Mesenchymal stem cell (in vitro differentiated cells and primary cell): ENCODE data around the gene POLH.

Experiments used
- DNase-seq: peaks from one replicate; pipeline ENCODE4 v3.0.0-alpha.2; 2013
- H2AFZ ChIP-seq: one replicate; pipeline ENCODE4 v1.6.1; 2013; ENCODE audit warnings: low read depth, mild to moderate bottlenecking, control low read depth, inconsistent platforms, low read length, moderate library complexity
- H2AK5ac ChIP-seq: 2 replicates; pipeline ENCODE4 v1.6.1; 2013; ENCODE audit warnings: low read length, moderate library complexity, mild to moderate bottlenecking, inconsistent platforms; ENCODE audit not compliant: severe bottlenecking
- H2BK120ac ChIP-seq: one replicate; pipeline ENCODE4 v1.6.1; 2013; ENCODE audit warnings: low read depth, mild to moderate bottlenecking, inconsistent platforms, low read length, moderate library complexity
- H2BK12ac ChIP-seq, 2 experiments: one replicate each; pipeline ENCODE4 v1.6.1; 2013; ENCODE audit warnings: inconsistent platforms in 2 of 2, low read length in 2 of 2, mild to moderate bottlenecking in 2 of 2, moderate library complexity in 2 of 2, control low read depth in 1 of 2
- H2BK15ac ChIP-seq: one replicate; pipeline ENCODE4 v1.6.1; 2013; ENCODE audit warnings: mild to moderate bottlenecking, low read depth, inconsistent platforms; ENCODE audit not compliant: poor library complexity, severe bottlenecking
- H2BK5ac ChIP-seq: 2 replicates; pipeline ENCODE4 v1.6.1; 2013; ENCODE audit warnings: low read depth, mild to moderate bottlenecking, low read length, control low read depth, inconsistent platforms; ENCODE audit not compliant: poor library complexity, severe bottlenecking
- H3K14ac ChIP-seq, 2 experiments: one replicate each; pipeline ENCODE4 v1.6.1; 2013; ENCODE audit warnings: inconsistent platforms in 2 of 2, low read length in 2 of 2, control low read depth in 1 of 2, mild to moderate bottlenecking in 1 of 2, moderate library complexity in 1 of 2
- H3K18ac ChIP-seq, 2 experiments: one replicate each; pipeline ENCODE4 v1.6.1; 2013; ENCODE audit warnings: inconsistent platforms in 2 of 2, low read length in 2 of 2, control low read depth in 1 of 2, low read depth in 1 of 2, mild to moderate bottlenecking in 1 of 2
- H3K23ac ChIP-seq, 2 experiments: one replicate each; pipeline ENCODE4 v1.6.1; 2013; ENCODE audit warnings: inconsistent platforms in 2 of 2, low read length in 2 of 2, mild to moderate bottlenecking in 2 of 2, moderate library complexity in 2 of 2, control low read depth in 1 of 2
- H3K27ac ChIP-seq: 2 replicates; pipeline ENCODE4 v1.5.1; 2013; ENCODE audit warnings: mild to moderate bottlenecking, moderate library complexity, low read length, control low read depth, inconsistent platforms; ENCODE audit not compliant: poor library complexity, severe bottlenecking
- H3K27me3 ChIP-seq, 2 experiments: 2 replicates each; pipeline versions ENCODE4 v1.6.1 to v1.7.0; 2013; ENCODE audit warnings: low read length in 2 of 2, mild to moderate bottlenecking in 2 of 2, moderate library complexity in 2 of 2, control low read depth in 1 of 2, inconsistent platforms in 1 of 2; ENCODE audit not compliant: control insufficient read depth in 1 of 2, insufficient read depth in 1 of 2
- H3K36me3 ChIP-seq, 2 experiments: 2 replicates each; pipeline versions ENCODE4 v1.6.1 to v1.7.0; 2013; ENCODE audit warnings: low read length in 2 of 2, control low read depth in 1 of 2, inconsistent platforms in 1 of 2, low read depth in 1 of 2, mild to moderate bottlenecking in 1 of 2; ENCODE audit not compliant: insufficient read depth in 2 of 2, control insufficient read depth in 1 of 2
- H3K4ac ChIP-seq, 2 experiments: one replicate each; pipeline ENCODE4 v1.6.1; 2013; ENCODE audit warnings: inconsistent platforms in 2 of 2, low read length in 2 of 2, mild to moderate bottlenecking in 2 of 2, moderate library complexity in 2 of 2, control low read depth in 1 of 2, low read depth in 1 of 2
- H3K4me1 ChIP-seq: 2 replicates; pipeline ENCODE4 v1.6.1; 2013; ENCODE audit warnings: low read depth, low read length, control low read depth; ENCODE audit not compliant: control insufficient read depth, insufficient read depth
- H3K4me2 ChIP-seq: 2 replicates; pipeline ENCODE4 v1.6.1; 2013; ENCODE audit warnings: low read length, mild to moderate bottlenecking, inconsistent platforms; ENCODE audit not compliant: poor library complexity, severe bottlenecking
- H3K4me3 ChIP-seq, 2 experiments: 2 replicates each; pipeline versions ENCODE4 v1.5.1 to v1.7.0; 2013; ENCODE audit warnings: low read length in 2 of 2, mild to moderate bottlenecking in 2 of 2, control low read depth in 1 of 2, low read depth in 1 of 2; ENCODE audit not compliant: insufficient read depth in 1 of 2
- H3K79me1 ChIP-seq: replicated peaks from 2 replicates; pipeline ENCODE4 v1.6.1; 2013; ENCODE audit warnings: mild to moderate bottlenecking, control low read depth, low read length, inconsistent platforms; ENCODE audit not compliant: poor library complexity, severe bottlenecking
- H3K9ac ChIP-seq: 2 replicates; pipeline ENCODE4 v1.7.0; 2013; ENCODE audit warnings: mild to moderate bottlenecking, low read length, moderate library complexity
- H3K9me3 ChIP-seq: 2 replicates; pipeline ENCODE4 v1.7.0; 2013; ENCODE audit warnings: mild to moderate bottlenecking, low read length; ENCODE audit not compliant: control insufficient read depth
- H4K8ac ChIP-seq: one replicate; pipeline ENCODE4 v1.6.1; 2013; ENCODE audit warnings: inconsistent platforms, mild to moderate bottlenecking, low read length, moderate library complexity
- H4K91ac ChIP-seq: one replicate; pipeline ENCODE4 v1.6.1; 2013; ENCODE audit warnings: mild to moderate bottlenecking, low read length, inconsistent platforms
- WGBS: methylation state at CpG from one replicate; pipeline ENCODE4 v1.1.7; 2013; ENCODE audit warnings: mixed read lengths; 5-methylcytosine and 5-hydroxymethylcytosine counted together

Gene POLH

DNA sequence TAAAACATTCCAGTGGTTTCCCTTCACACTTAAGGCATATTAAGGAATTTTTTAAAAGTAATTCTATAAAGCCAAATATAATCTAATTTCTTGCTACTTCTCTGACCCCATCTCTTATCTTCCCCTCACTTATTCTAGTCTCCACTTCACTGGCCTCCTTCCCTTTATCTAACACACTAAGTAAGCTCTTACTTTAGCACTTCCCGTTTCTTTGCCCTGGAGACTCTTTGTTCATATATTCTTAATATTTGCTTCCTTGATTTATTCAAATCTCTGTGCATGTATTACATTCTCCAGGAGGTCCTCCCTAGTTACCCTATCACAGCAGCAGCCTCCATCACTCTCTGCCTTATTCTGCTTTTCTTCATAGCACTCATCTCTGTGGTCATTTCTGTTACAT lies 32.8 kb downstream of the POLH start:
- WGBS: no CpG with 5 or more reads among the region's 1 CpG
- Histone ChIP-seq H2BK5ac (no peak overlapping the region), H3K27ac (no peak overlapping the region), H3K18ac (no peak overlapping the region), H4K91ac (no peak overlapping the region), H3K27me3 (no peaks in the 10 kb centered on the region), H2AFZ (no peak overlapping the region), H3K79me1 (peaks cover 8% of the 10 kb centered on the region), H3K23ac (no peak overlapping the region), H3K36me3 (peaks cover 24 to 84% of the 10 kb centered on the region in 2 experiments), H2BK15ac (no peak overlapping the region), H2AK5ac (no peak overlapping the region), H3K9ac (peak overlapping the region; percentile 4), H4K8ac (no peak overlapping the region), H3K4me1 (peaks cover 2% of the 10 kb centered on the region), H2BK120ac (no peak overlapping the region), H3K4me3 (no peak overlapping the region), H3K14ac (no peak overlapping the region), H2BK12ac (no peak overlapping the region), H3K4me2 (no peak overlapping the region), H3K9me3 (no peaks in the 10 kb centered on the region), H3K4ac (no peak overlapping the region)
- DNase-seq: no peak

DNA sequence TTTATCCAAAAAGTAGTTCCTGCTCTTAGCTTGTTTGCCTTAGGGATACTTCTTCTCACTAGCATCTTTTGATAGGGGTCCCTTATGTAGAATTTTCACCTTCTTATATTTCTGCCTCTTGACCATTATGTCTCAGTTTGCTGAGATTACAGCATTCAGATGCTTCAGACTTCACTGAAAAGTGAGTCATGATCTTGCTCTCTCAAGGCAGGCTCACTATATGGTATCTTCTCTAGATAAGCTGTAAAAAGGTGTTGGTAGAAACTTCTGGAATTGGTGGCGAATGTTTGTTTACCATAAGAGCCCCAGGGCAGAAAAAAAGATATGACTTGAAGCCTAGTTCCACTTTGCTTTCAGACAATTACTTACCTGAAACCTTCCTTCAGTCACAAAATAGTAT lies 33.4 kb downstream of the POLH start:
- Histone ChIP-seq H4K8ac (no peak overlapping the region), H3K9ac (peak overlapping the region; percentile 4), H3K23ac (no peak overlapping the region), H3K27me3 (no peaks in the 10 kb centered on the region), H4K91ac (no peak overlapping the region), H2BK12ac (no peak overlapping the region), H3K4me2 (no peak overlapping the region), H3K4me1 (peaks cover 2% of the 10 kb centered on the region), H3K4ac (no peak overlapping the region), H3K9me3 (no peaks in the 10 kb centered on the region), H2BK15ac (no peak overlapping the region), H2AK5ac (no peak overlapping the region), H3K36me3 (peaks cover 30 to 84% of the 10 kb centered on the region in 2 experiments), H3K4me3 (no peak overlapping the region), H3K14ac (no peak overlapping the region), H3K79me1 (peaks cover 11% of the 10 kb centered on the region), H2BK120ac (no peak overlapping the region), H3K27ac (no peak overlapping the region), H3K18ac (no peak overlapping the region), H2AFZ (no peak overlapping the region), H2BK5ac (no peak overlapping the region)
- no CpG with 5 or more reads among the region's 1 CpG for WGBS
- DNase-seq: peak; percentile 17

DNA sequence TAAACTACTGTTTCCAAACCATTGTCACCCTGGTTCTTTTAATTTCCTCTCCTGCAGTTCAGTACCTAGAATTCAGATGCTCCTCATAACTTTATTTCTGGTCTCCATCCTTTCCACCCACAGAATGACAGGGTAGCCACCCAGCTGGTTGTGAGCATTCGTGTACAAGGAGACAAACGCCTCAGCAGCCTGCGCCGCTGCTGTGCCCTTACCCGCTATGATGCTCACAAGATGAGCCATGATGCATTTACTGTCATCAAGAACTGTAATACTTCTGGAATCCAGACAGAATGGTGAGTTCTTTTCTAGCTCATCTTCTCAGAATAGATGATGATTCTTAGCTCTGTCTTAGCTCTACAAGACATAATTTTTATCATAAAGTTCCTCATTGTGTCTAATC lies 34.4 kb downstream of the POLH start:
- no peak overlapping the region for H3K27ac ChIP-seq

DNA sequence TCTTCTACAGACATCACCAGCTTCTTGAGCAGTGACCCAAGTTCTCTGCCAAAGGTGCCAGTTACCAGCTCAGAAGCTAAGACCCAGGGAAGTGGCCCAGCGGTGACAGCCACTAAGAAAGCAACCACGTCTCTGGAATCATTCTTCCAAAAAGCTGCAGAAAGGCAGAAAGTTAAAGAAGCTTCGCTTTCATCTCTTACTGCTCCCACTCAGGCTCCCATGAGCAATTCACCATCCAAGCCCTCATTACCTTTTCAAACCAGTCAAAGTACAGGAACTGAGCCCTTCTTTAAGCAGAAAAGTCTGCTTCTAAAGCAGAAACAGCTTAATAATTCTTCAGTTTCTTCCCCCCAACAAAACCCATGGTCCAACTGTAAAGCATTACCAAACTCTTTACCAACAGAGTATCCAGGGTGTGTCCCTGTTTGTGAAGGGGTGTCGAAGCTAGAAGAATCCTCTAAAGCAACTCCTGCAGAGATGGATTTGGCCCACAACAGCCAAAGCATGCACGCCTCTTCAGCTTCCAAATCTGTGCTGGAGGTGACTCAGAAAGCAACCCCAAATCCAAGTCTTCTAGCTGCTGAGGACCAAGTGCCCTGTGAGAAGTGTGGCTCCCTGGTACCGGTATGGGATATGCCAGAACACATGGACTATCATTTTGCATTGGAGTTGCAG lies 37.9 kb downstream of the POLH start:
- H3K27ac ChIP-seq: no peak overlapping the region

More for the DNA sequence above, 34.4 kb downstream of the POLH start:
- no peak overlapping the region for H2BK15ac ChIP-seq
- H3K36me3 ChIP-seq: peaks cover 30 to 81% of the 10 kb centered on the region in 2 experiments
- no peak overlapping the region for H2BK5ac ChIP-seq
- H3K9ac ChIP-seq: no peak overlapping the region
- H3K23ac ChIP-seq: no peak overlapping the region
- H4K8ac ChIP-seq: peak overlapping the region; percentile 64
- H2BK120ac ChIP-seq: no peak overlapping the region
- no peak overlapping the region for H3K4me2 ChIP-seq
- peak overlapping the region; percentile 68 for H4K91ac ChIP-seq
- no peak overlapping the region for H2AFZ ChIP-seq
- H3K4me1 ChIP-seq: peaks cover 2% of the 10 kb centered on the region
- no peak for DNase-seq
- H3K79me1 ChIP-seq: peaks cover 13% of the 10 kb centered on the region
- 98% methylated on average over 5 of the region's 5 CpGs for WGBS
- no peak overlapping the region for H2BK12ac ChIP-seq
- no peak overlapping the region for H2AK5ac ChIP-seq
- no peak overlapping the region for H3K14ac ChIP-seq
- H3K4ac ChIP-seq: no peak overlapping the region
- H3K18ac ChIP-seq: no peak overlapping the region
- H3K4me3 ChIP-seq: no peak overlapping the region
- no peaks in the 10 kb centered on the region for H3K27me3 ChIP-seq
- no peaks in the 10 kb centered on the region for H3K9me3 ChIP-seq

More for the DNA sequence above, 37.9 kb downstream of the POLH start:
- H3K18ac ChIP-seq: no peak overlapping the region
- H3K27me3 ChIP-seq: no peaks in the 10 kb centered on the region
- H3K79me1 ChIP-seq: peaks cover 11% of the 10 kb centered on the region
- H3K4me2 ChIP-seq: no peak overlapping the region
- no peak overlapping the region for H2AK5ac ChIP-seq
- no peaks in the 10 kb centered on the region for H3K9me3 ChIP-seq
- peak overlapping the region; percentile 5 for H3K9ac ChIP-seq
- H3K4me3 ChIP-seq: no peak overlapping the region
- no peak overlapping the region for H4K8ac ChIP-seq
- H3K4me1 ChIP-seq: peaks cover 1% of the 10 kb centered on the region
- H2AFZ ChIP-seq: no peak overlapping the region
- H2BK120ac ChIP-seq: no peak overlapping the region
- no peak overlapping the region for H4K91ac ChIP-seq
- no peak overlapping the region for H3K4ac ChIP-seq
- H3K36me3 ChIP-seq: peaks cover 38 to 68% of the 10 kb centered on the region in 2 experiments
- no peak overlapping the region for H2BK15ac ChIP-seq
- no peak overlapping the region for H2BK5ac ChIP-seq
- no peak overlapping the region for H2BK12ac ChIP-seq
- no peak for DNase-seq
- WGBS: 98% methylated on average over 6 of the region's 6 CpGs
- no peak overlapping the region for H3K23ac ChIP-seq
- no peak overlapping the region for H3K14ac ChIP-seq
